Stimulated activated CD8-positive, alpha-beta memory T cell treated with anti-CD3 and anti-CD28 coated beads, Interleukin-2, amount 100 ng/mL, for 48 hours (primary cell): Measurements from ENCODE around the gene CALHM1.
"Not testable (repeated sequence)": the region's sequence is repeated elsewhere in the genome, so short reads cannot be mapped to it uniquely, and the experiment has no call there.

Experiments used
- DNase-seq, 2 donors: peaks; one replicate each; pipeline ENCODE4 v3.0.0-alpha.2; 2020; ENCODE audit warnings: low read depth in 2 of 2

CALHM1 gene

DNA sequence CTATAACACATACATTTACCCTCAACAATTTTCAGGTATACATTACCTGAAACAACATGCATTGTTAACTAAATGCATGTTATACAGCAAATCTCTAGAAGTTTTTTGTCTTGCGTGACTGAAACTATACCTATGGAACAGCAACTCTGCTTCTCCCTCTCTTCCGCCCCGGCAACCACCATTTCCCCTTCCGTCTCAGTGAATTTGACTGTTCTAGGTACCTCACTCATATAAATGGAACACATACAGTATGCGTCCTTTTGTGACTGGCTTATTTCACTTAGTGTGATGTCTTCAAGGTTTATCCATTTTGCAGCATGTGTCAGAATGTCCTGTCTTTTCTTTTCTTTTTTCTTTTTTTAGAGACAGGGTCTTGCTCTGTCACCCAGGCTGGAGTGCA lies 29.1 kb downstream of the CALHM1 start:
- DNase-seq, result no peak

DNA sequence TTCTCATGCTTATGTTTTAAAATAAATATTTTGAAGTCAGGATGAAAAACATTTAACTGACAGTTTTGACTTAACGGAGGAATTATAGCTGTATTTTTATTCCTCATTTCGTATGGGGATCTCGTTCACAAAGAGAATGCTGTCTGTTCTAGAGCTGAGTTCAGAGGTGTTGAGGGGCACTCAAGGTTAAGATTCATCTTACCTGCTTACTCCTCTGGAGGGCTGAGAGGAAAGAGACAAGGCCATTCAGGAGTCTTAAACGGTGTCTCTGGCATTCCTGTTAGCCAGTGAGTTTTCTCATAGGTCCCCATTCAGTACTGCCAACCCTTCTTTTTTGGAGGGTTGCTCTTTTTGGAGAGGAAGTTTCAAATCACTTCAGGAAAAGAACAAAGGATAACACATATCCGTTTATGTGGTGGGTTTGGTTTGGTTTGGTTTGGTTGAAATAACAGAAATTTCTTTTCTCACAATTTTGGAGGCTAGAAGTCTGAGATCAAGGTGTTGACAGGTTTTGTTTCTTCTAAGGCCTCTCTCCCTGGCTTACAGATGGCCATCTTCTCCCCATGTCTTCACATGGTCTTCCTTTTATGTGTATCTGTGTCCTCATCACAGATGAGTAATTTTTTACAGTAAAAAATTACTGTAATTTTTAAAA lies 29.6 kb downstream of the CALHM1 start:
- no peak for DNase-seq

DNA sequence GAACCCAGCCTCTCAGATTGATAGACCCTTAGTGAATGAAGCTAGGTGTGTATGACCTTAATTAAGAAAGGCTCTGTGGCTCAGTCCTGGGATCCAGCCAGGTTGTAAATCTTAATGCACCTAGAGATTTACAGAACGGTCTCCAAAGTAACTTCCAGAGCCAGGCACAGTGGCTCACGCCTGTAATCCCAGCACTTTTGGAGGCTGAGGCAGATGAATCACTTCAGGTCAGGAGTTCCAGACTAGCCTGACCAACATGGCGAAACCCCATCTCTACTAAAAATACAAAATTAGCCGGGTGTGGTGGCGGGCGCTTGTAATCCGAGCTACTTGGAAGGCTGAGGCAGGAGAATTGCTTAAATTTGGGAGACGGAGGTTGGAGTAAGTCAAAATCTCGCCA lies 30.8 kb downstream of the CALHM1 start:
- no peak for DNase-seq

DNA sequence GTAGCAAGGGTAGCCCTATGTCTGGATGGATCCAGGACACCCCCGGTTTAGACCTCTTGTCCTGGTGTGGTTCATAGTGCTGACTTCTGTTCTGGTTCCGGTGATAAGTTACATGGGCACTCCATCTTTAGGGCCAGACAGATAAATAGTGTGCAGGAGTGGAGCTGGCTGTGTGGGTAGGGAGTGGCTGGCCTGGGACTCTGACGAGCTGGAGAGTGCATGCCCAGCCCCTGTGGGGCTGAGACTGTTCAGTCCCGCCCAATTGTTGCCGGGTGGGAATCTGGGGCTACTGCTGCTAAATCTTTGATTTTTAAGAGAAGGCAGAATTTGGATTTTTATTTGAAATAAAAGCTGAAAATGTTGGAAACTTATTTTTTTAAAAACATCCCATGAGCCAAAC lies 35.0 kb downstream of the CALHM1 start:
- no peak for DNase-seq

DNA sequence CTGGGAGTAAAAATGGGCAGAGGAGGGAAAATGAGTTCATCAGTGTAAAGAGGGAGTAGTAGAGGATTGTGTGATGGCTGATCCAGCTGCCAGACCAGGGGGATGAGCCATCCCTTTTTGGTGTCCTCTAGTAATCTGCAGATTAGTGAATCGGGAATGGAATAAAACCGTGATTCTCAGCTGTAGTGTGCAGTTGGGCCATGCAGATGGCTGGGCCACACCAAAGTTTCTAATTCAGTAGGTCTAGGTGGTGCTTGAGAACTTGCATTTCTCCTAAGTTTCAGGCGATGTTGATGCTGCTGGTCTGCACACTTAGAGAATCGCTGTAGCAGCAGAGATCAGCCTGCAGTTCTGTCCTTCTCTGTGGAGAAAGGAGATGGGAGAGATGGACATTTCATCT lies 39.6 kb downstream of the CALHM1 start:
- no peak for DNase-seq

DNA sequence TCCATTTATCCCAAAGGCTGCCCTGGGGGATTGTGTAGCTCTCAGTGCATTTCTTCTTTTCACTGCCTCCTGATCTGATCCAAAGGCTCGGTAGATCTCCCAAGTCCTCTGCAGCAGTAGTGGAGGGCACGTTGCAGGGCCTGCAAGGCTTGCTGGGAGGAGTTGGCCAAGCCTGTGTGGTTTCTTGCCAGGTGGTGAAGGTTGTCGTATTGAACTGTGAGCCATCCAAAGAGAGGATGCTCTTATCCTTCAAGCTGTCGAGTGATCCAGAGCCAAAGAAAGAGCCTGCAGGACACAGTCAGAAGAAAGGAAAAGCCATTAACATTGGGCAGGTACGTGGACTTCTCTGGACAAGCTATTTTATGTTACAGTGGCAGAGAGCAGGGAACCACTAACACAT lies 41.1 kb downstream of the CALHM1 start:
- no peak for DNase-seq

DNA sequence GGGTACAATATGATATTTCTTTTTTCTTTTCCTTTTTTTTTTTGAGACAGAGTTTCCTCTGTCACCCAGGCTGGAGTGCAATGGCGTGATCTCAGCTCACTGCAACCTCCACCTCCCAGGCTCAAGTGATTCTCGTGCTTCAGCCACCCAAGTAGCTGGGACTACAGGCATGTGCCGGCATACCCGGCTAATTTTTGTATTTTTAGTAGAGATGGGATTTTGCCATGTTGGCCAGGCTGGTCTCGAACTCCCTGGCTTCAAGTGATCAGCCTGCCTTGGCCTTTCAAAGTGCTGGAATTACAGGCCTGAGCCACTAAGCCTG lies 41.6 kb downstream of the CALHM1 start:
- not testable (repeated sequence) for DNase-seq

DNA sequence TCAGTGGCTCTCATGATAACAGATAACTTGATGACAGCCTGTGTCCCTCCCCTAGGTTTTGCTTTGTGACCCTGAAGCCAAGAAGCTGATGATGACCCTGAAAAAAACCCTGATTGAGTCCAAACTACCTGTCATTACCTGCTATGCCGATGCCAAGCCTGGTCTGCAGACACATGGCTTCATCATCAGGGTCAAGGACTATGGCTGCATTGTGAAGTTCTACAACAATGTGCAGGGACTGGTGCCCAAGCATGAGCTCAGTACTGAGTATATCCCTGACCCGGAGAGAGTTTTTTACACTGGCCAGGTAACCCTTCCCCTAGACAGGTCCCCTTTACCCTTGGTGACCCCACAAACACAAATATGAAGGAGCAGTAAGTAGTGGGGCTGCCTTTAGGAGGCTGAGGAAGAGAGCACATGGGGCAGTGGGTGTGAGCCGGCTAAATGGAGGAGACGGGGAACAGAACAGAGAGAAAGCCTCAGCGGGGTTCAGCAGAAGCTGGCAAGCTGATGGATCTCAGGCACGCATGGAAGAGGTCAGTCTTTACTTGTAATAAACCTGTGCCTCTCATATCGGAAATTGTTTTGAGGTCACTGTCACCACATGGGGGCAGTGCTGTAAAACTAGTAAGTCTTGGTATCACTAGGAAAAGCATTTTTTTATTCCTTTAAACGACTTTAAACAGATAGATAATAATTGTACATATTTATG lies 42.1 kb downstream of the CALHM1 start:
- DNase-seq, result peak; percentile 9 to 16

DNA sequence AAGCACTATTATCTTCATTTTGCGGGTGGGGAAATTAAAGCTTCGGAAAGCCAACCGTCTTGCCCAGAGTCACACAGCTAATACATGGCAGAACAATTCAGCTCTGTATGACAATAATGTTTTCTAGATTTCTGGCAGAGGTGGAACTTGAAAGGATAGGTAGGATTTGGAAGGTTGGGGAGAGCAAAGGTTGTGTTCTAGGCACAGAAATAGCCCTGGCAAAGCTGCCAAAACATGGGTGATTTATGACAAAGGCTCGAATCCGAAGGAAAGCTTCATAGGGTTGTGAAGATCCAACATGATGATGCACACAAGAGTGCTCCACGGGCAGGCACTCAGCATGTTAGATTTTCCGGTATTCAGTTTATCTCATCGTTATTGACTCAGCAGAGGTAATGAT lies 43.1 kb downstream of the CALHM1 start:
- DNase-seq, result no peak

DNA sequence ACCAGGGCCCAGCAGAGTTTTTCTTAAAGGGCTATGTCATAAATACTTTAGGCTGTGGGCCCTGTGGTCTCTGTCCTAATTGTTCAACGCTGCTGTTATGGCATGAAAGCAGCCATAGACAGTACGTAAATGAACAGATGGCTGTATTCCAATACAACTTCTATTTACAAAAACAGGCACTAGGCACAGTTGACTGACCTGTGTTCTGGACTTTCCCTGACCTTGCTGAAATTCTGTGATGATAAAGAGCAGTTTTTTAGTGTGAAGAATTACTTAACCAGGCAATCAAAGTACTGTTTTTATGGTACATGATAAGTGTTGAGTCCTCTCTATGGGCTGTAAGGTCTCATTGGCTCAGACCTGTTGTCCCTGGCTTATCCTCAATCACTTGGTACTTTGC lies 45.1 kb downstream of the CALHM1 start:
- DNase-seq, result no peak
